GM10266 (cell line): ENCODE results near the gene MAMLD1.

ENCODE experiments used
- DNase-seq: peaks from one replicate; pipeline ENCODE4 v3.0.0; 2012; ENCODE audit errors: extremely low spot score
- TF ChIP-seq, protein P1 (sequence below): IDR thresholded peaks from 2 replicates; pipeline ENCODE4 v1.5.1; 2012; ENCODE audit warnings: mild to moderate bottlenecking, low read depth; ENCODE audit not compliant: control insufficient read depth, insufficient read depth; ENCODE audit errors: missing control alignments

Gene MAMLD1

GRCh38 chrX:150406596-150406995 is 43.5 kb downstream of the MAMLD1 start:
- TF ChIP-seq, protein P1, sequence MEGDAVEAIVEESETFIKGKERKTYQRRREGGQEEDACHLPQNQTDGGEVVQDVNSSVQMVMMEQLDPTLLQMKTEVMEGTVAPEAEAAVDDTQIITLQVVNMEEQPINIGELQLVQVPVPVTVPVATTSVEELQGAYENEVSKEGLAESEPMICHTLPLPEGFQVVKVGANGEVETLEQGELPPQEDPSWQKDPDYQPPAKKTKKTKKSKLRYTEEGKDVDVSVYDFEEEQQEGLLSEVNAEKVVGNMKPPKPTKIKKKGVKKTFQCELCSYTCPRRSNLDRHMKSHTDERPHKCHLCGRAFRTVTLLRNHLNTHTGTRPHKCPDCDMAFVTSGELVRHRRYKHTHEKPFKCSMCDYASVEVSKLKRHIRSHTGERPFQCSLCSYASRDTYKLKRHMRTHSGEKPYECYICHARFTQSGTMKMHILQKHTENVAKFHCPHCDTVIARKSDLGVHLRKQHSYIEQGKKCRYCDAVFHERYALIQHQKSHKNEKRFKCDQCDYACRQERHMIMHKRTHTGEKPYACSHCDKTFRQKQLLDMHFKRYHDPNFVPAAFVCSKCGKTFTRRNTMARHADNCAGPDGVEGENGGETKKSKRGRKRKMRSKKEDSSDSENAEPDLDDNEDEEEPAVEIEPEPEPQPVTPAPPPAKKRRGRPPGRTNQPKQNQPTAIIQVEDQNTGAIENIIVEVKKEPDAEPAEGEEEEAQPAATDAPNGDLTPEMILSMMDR = no peak
- DNase-seq = no peak

GRCh38 chrX:150408007-150408406 is 44.9 kb downstream of the MAMLD1 start:
- TF ChIP-seq, protein P1 = no peak
- DNase-seq = no peak

GRCh38 chrX:150408561-150408960 is 45.4 kb downstream of the MAMLD1 start:
- TF ChIP-seq, protein P1 = no peak
- DNase-seq = no peak

GRCh38 chrX:150409486-150409885 is 46.4 kb downstream of the MAMLD1 start:
- no peak for DNase-seq
- TF ChIP-seq, protein P1 = no peak

DNA sequence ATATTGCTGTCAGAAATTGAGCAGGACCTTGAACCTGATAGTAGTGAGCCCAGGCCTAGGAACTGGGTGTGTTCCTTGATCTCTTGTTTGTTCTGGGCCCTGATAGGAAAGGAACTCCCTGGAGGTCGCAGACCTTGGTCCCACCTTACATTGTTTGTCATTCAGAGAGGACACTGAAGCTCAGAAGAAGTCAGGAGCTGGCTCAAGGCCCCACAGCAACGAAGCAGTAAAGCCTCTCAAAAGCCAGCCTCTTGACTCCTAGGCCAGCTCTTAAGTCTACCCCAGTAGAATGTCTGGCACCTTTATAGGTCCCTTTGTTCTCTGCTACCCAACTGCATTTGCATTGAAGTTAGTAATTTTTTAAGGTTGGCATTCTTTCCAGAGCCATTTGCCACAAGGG is 46.8 kb downstream of the MAMLD1 start:
- TF ChIP-seq, protein P1 = no peak
- DNase-seq = no peak

DNA sequence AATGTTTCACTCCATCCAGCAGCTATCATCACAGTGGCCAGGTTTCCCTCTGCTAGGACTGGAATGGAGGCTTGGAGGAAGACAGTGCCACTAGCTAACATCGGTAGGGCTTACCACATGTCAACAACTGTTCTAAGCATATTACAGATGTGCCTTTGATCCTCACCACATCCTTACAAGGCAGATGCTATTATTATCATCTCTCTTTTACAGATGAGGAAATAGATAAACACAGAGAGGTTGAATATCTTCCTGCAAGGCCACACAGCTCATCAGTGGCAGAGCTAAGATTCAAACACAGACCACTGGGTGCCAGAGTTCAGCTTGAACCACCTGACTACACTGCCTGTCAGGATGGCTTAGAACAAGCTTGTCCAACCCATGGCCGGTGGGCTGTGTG is 47.4 kb downstream of the MAMLD1 start:
- TF ChIP-seq, protein P1 = no peak
- DNase-seq = no peak

DNA sequence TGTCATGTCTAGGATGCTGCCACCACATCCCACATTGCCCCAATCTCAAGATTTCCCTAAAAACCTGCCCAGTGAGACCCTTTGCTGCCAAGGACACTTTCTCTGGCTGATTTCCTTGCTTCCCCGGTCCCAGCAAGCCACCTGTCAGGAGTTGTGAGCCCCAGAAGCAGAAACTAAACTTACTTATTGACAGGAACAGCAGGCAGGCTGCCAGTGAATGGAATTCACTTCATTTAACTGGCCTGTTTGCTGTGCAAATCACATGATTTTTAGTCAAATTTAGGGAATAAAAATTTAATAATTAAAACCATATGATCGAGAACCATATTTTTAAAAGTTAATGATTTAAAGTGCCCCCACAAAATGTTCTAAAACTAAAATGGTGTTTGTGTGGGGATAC is 48.5 kb downstream of the MAMLD1 start:
- TF ChIP-seq, protein P1 = no peak
- no peak for DNase-seq
